ENCODE data around the gene CRMP1. TPM values are rescaled to one million over a fixed set of nuclear protein-coding genes. Genes with fewer than 3 reads are reported as not detected.

The CRMP1 gene
- total RNA-seq, 2 donors from 2014 or later = 1.8 TPM; not detected in 1

DNA sequence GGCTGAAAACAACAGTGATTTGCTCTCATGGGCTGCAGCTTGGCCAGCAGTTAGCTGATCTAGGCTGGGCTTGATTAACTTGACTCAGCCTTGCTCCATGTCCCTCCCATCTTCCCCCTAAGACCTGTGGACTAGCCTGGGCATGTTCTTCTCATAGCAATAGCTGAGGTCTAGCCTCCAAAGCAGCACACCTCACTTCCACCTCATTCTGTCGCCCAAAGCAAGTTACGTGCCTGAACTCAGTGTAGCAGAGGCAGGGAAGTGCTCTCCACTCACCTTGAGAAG, 119.7 kb downstream of the CRMP1 start:
- Histone ChIP-seq H3K4me3 (no peak overlapping the region), H3K36me3 (peaks cover 8% of the 10 kb centered on the region), H3K27me3 (replicated peaks; ENCODE audit: insufficient read depth) (no peaks in the 10 kb centered on the region), H3K4me1 (ENCODE audit: control insufficient read depth in 1 of 2, low read depth in 2 of 2) (no peaks in the 10 kb centered on the region), H3K27ac (no peak overlapping the region), H3K9me3 (peaks cover 6% of the 10 kb centered on the region)
- TF ChIP-seq, protein P1, sequence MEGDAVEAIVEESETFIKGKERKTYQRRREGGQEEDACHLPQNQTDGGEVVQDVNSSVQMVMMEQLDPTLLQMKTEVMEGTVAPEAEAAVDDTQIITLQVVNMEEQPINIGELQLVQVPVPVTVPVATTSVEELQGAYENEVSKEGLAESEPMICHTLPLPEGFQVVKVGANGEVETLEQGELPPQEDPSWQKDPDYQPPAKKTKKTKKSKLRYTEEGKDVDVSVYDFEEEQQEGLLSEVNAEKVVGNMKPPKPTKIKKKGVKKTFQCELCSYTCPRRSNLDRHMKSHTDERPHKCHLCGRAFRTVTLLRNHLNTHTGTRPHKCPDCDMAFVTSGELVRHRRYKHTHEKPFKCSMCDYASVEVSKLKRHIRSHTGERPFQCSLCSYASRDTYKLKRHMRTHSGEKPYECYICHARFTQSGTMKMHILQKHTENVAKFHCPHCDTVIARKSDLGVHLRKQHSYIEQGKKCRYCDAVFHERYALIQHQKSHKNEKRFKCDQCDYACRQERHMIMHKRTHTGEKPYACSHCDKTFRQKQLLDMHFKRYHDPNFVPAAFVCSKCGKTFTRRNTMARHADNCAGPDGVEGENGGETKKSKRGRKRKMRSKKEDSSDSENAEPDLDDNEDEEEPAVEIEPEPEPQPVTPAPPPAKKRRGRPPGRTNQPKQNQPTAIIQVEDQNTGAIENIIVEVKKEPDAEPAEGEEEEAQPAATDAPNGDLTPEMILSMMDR (IDR thresholded peaks at IDR 0.05) = no peak
- ATAC-seq (ENCODE audit: insufficient number of reproducible peaks, low FRiP score, low read depth) (no peak), DNase-seq (ENCODE audit: low spot score) (no peak)

DNA sequence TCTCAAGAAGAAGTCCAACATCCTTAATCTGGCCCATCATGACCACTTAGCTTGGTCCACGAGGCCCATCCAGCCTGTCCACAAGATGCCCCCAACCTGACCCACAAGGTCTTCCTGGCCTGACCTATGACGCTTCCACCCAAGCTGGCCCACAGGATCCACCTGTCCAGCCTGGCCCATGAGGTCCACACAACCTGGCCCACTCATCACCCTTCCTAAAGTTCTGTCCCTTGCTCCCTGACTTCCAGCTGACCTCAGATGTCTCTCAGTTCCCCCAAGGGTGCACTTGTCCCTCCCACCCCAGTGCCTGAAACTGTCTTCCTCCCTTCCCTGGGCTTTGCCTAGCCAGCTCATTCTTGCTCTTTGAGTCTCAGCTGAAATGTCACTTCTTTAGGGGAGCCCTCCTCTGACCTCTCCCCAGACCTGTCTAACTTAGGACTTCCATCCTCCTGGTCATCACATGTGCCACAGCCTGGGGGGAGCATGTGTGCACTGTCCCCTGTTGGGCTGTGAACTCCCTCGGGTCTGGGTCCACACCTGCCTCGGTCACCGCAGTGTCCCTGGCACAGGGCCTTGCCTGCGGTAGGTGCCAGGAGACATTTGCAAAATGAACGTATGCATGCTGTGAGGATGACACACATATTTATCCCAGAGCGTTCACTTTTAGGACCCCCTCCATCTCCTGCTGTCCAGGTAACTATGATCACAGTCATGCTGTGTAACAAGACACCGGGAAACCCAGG, 120.2 kb downstream of the CRMP1 start:
- TF ChIP-seq, protein P1 (IDR thresholded peaks at IDR 0.05) = no peak
- peaks cover 10% of the 10 kb centered on the region for H3K36me3 ChIP-seq
- H3K4me1 ChIP-seq (ENCODE audit: control insufficient read depth in 1 of 2, low read depth in 2 of 2) = no peaks in the 10 kb centered on the region
- ATAC-seq (ENCODE audit: insufficient number of reproducible peaks, low FRiP score, low read depth) = peak; percentile 10
- H3K4me3 ChIP-seq = no peak overlapping the region
- DNase-seq (ENCODE audit: low spot score) = no peak
- peaks cover 6% of the 10 kb centered on the region for H3K9me3 ChIP-seq
- H3K27ac ChIP-seq = no peak overlapping the region
- no peaks in the 10 kb centered on the region for H3K27me3 ChIP-seq (replicated peaks; ENCODE audit: insufficient read depth)

Other genes with a start within 250 kb of the CRMP1 start
- 10 to 100 TPM; 21.4 to 24.2 TPM for gene EVC2, start 184.5 kb downstream of the CRMP1 start, total RNA-seq
- 10 to 100 TPM; 65.1 to 88.5 TPM for gene EVC, start 181.9 kb downstream of the CRMP1 start, total RNA-seq
- gene C4orf50, start 125.3 kb upstream of the CRMP1 start, total RNA-seq = under 1 TPM in 1 of 2 donors, not detected in 1; 0.14 TPM

Measured in thoracic aorta (tissue), 2 donors.